ENCODE results near the gene CCDC179.

Gene CCDC179

DNA sequence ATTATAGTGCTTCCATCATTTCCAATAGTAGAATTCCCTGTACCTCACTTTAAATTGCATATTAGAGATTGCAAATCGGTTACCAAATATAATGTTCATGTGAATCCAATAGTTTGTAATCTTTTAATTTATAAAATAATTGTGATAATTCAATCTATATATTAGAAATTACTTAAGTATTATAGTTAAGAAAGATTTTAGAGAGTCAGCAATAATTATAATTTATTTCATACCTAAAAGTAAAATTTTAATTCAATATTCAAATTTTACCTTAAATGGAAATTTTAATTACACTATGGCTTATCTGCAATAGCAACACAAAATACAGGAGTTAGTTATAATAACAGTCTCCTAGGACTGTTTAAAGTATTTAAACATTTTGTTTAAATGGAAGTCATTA is 13.5 kb downstream of the CCDC179 start:
- TF ChIP-seq TCF12 (IDR thresholded peaks at IDR 0.05; ENCODE audit: low read depth) (no peak), EP300 (IDR thresholded peaks at IDR 0.05; ENCODE audit: borderline replicate concordance) (no peak), ZBTB7A (IDR thresholded peaks at IDR 0.05; ENCODE audit: low read depth) (no peak), CREB1 (IDR thresholded peaks at IDR 0.05; ENCODE audit: low read depth) (no peak), FOXM1 (IDR thresholded peaks at IDR 0.05; ENCODE audit: borderline replicate concordance, low read depth) (no peak), YY1 (IDR thresholded peaks at IDR 0.05; ENCODE audit: low read depth) (no peak), NFIC (IDR thresholded peaks at IDR 0.05) (no peak), RAD21 (IDR thresholded peaks at IDR 0.05; ENCODE audit: low read depth) (no peak), EGR1 (IDR thresholded peaks at IDR 0.05) (no peak), CEBPB (IDR thresholded peaks at IDR 0.05) (no peak), TEAD4 (IDR thresholded peaks at IDR 0.05) (no peak), TAF1 (IDR thresholded peaks at IDR 0.05; ENCODE audit: low read depth) (no peak)
- TF ChIP-seq, protein P1, sequence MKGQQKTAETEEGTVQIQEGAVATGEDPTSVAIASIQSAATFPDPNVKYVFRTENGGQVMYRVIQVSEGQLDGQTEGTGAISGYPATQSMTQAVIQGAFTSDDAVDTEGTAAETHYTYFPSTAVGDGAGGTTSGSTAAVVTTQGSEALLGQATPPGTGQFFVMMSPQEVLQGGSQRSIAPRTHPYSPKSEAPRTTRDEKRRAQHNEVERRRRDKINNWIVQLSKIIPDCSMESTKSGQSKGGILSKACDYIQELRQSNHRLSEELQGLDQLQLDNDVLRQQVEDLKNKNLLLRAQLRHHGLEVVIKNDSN (IDR thresholded peaks at IDR 0.05) = no peak
- TF ChIP-seq, protein P2, sequence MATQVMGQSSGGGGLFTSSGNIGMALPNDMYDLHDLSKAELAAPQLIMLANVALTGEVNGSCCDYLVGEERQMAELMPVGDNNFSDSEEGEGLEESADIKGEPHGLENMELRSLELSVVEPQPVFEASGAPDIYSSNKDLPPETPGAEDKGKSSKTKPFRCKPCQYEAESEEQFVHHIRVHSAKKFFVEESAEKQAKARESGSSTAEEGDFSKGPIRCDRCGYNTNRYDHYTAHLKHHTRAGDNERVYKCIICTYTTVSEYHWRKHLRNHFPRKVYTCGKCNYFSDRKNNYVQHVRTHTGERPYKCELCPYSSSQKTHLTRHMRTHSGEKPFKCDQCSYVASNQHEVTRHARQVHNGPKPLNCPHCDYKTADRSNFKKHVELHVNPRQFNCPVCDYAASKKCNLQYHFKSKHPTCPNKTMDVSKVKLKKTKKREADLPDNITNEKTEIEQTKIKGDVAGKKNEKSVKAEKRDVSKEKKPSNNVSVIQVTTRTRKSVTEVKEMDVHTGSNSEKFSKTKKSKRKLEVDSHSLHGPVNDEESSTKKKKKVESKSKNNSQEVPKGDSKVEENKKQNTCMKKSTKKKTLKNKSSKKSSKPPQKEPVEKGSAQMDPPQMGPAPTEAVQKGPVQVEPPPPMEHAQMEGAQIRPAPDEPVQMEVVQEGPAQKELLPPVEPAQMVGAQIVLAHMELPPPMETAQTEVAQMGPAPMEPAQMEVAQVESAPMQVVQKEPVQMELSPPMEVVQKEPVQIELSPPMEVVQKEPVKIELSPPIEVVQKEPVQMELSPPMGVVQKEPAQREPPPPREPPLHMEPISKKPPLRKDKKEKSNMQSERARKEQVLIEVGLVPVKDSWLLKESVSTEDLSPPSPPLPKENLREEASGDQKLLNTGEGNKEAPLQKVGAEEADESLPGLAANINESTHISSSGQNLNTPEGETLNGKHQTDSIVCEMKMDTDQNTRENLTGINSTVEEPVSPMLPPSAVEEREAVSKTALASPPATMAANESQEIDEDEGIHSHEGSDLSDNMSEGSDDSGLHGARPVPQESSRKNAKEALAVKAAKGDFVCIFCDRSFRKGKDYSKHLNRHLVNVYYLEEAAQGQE (IDR thresholded peaks at IDR 0.05; ENCODE audit: low read depth) = no peak
- TF ChIP-seq, protein P3, sequence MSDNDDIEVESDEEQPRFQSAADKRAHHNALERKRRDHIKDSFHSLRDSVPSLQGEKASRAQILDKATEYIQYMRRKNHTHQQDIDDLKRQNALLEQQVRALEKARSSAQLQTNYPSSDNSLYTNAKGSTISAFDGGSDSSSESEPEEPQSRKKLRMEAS (IDR thresholded peaks at IDR 0.05) = no peak

DNA sequence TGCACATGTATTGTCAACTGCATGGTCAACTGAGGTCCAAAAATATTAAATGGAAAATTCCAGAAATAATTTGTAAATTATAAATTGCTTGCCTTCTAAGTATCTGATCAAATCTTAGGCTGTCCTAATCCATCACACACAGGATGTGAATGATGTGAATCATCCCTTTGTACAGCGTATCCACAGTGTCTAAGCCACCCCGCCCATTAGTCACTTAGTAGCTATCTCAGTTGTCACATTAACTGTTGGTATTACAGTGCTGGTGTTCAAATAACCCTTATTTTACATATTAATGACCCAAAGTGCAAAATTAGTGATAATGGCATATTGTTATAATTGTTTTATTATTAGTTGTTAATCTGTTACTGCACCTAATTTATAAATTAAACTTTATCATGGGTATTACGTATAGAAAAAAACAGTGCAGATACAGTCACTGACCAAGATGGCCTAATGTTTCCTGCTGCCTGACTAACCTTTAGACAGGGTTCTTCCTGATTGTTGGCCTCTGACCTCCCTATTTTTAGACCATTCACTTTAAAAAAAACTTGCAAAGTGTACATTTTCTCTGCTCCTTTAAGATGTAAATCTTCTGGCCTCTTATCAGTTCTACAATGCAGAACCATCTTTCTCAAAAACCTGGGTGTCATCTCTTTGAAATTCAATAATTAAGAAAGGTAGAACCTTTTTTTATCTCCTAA is 27.8 kb downstream of the CCDC179 start:
- TF ChIP-seq YY1 (IDR thresholded peaks at IDR 0.05; ENCODE audit: low read depth) = no peak
- no peak for TF ChIP-seq CREB1 (IDR thresholded peaks at IDR 0.05; ENCODE audit: low read depth)
- TF ChIP-seq, protein P3 (IDR thresholded peaks at IDR 0.05) = no peak
- TF ChIP-seq TEAD4 (IDR thresholded peaks at IDR 0.05) = no peak
- TF ChIP-seq TCF12 (IDR thresholded peaks at IDR 0.05; ENCODE audit: low read depth) = no peak
- no peak for TF ChIP-seq RAD21 (IDR thresholded peaks at IDR 0.05; ENCODE audit: low read depth)
- TF ChIP-seq ZBTB7A (IDR thresholded peaks at IDR 0.05; ENCODE audit: low read depth) = no peak
- no peak for TF ChIP-seq CEBPB (IDR thresholded peaks at IDR 0.05)
- no peak for TF ChIP-seq TAF1 (IDR thresholded peaks at IDR 0.05; ENCODE audit: low read depth)
- TF ChIP-seq, protein P1 (IDR thresholded peaks at IDR 0.05) = no peak
- no peak for TF ChIP-seq EGR1 (IDR thresholded peaks at IDR 0.05)
- TF ChIP-seq NFIC (IDR thresholded peaks at IDR 0.05) = no peak
- no peak for TF ChIP-seq EP300 (IDR thresholded peaks at IDR 0.05; ENCODE audit: borderline replicate concordance)
- TF ChIP-seq, protein P2 (IDR thresholded peaks at IDR 0.05; ENCODE audit: low read depth) = no peak
- no peak for TF ChIP-seq FOXM1 (IDR thresholded peaks at IDR 0.05; ENCODE audit: borderline replicate concordance, low read depth)

DNA sequence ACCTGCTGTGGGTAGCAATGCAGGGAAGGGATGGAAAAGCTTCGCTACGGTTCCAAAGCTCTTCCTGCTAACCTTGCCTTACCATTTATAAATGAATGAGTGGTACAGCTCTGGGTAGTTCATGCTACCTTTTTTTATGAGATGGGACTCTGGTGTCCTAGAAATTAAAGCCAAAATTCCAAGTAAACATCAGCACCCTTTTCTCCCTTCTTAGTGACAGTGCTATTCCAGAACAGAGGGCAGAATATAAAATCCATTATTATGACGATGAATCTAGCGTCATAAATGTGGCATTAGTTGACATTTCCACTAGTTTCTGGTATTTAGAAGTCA is 30.2 kb downstream of the CCDC179 start:
- TF ChIP-seq NFIC (IDR thresholded peaks at IDR 0.05) (no peak), TCF12 (IDR thresholded peaks at IDR 0.05; ENCODE audit: low read depth) (no peak), ZBTB7A (IDR thresholded peaks at IDR 0.05; ENCODE audit: low read depth) (no peak), TAF1 (IDR thresholded peaks at IDR 0.05; ENCODE audit: low read depth) (no peak), YY1 (IDR thresholded peaks at IDR 0.05; ENCODE audit: low read depth) (no peak)
- TF ChIP-seq, protein P2 (IDR thresholded peaks at IDR 0.05; ENCODE audit: low read depth) = no peak

DNA sequence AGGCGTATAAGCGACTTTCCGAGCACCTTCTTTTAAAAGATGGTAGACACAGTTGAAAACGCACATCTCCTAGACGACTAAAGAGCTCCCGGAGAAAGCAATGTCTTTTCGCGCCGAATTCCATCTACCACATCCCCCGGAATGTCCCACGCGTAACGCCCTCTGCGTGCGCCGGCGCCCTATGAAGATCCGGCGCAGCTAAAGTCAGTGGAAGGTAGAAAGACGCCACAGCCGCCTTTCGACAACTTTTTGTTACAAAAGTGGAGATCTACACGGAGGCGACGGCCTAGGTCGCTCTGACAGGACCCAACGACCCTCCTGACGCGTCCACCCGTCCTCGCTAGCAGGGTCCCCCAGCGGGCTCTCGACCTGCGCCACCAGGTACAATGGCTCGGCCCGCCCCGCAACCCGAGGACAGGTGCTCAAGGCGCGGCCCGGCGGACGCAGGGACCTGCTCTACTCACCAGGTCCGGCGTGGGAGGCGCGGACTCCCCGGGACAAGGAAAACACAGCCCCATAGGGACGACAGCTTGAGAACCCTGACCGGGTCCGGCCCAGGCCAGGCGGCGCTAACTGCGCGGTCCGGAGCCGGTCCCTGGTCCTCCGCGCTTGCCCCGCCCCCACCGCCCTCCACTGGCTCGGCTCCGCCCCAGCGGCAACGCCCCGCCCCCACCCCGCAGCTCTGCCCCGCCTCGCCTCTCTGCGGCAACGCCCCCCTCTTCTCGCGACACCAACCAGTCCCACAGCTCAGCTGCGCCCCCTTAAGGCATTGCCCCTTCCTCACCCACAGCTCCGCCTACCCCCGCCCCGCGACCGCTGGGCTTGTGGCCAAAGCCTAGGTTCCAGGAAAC is 30.8 kb downstream of the CCDC179 start, which contains the start of gene SVIP:
SVIP (minus strand) TSS at position 571 of the 851 bp plus-strand sequence; CDS start at position 518, 53 bp downstream.
- TF ChIP-seq CREB1 (IDR thresholded peaks at IDR 0.05; ENCODE audit: low read depth) (no peak), RAD21 (IDR thresholded peaks at IDR 0.05; ENCODE audit: low read depth) (peak; percentile 37; the same call in 1 of the 2 replicates), TAF1 (IDR thresholded peaks at IDR 0.05; ENCODE audit: low read depth) (peak; percentile 36; the same call in 1 of the 2 replicates), TEAD4 (IDR thresholded peaks at IDR 0.05) (peak; percentile 75), YY1 (IDR thresholded peaks at IDR 0.05; ENCODE audit: low read depth) (no peak), CEBPB (IDR thresholded peaks at IDR 0.05) (no peak), EGR1 (IDR thresholded peaks at IDR 0.05) (no peak), TCF12 (IDR thresholded peaks at IDR 0.05; ENCODE audit: low read depth) (no peak), NFIC (IDR thresholded peaks at IDR 0.05) (peak; percentile 90), FOXM1 (IDR thresholded peaks at IDR 0.05; ENCODE audit: borderline replicate concordance, low read depth) (no peak), EP300 (IDR thresholded peaks at IDR 0.05; ENCODE audit: borderline replicate concordance) (no peak), ZBTB7A (IDR thresholded peaks at IDR 0.05; ENCODE audit: low read depth) (no peak)
- TF ChIP-seq, protein P3 (IDR thresholded peaks at IDR 0.05) = peak; percentile 45
- TF ChIP-seq, protein P1 (IDR thresholded peaks at IDR 0.05) = 0 out of 2 replicates have a peak, but pooled peaks have one; percentile 31
- TF ChIP-seq, protein P2 (IDR thresholded peaks at IDR 0.05; ENCODE audit: low read depth) = no peak

Data from Ishikawa (cell line).